HG02938 (cell line): Measurements from ENCODE around the gene CDK14.
A peak's percentile ranks its signal among the peaks of the same experiment; 100 is the strongest.

Experiments
- ATAC-seq: cut with Tn5 transposase; IDR thresholded peaks from one replicate; pipeline ENCODE4 v1.9.1; 2021; ENCODE audit warnings: mild to moderate bottlenecking, moderate library complexity; ENCODE audit not compliant: unreplicated experiment

Gene CDK14

DNA sequence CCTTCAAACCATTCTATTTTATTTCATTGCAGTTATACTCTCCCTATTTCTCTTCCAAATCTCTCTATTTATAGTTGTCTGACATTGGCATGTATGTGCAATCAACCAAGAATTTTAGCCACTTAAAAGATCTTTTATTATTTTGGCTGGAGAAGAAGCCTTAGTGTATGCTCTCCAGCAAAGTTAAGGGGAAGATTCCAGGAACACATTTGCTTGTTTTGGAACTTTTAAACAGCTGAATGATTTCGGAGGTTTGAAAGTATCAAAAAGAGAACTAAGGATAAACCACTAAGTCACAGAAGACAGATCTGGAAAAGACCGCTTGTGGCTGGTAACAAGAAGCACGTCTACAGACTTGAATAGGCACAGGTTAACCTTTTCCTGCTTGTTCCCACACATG, 485.9 kb downstream of the CDK14 start:
- ATAC-seq: no peak

GRCh38 chr7:91082852-91083495, 486.9 kb downstream of the CDK14 start:
- no peak for ATAC-seq

DNA sequence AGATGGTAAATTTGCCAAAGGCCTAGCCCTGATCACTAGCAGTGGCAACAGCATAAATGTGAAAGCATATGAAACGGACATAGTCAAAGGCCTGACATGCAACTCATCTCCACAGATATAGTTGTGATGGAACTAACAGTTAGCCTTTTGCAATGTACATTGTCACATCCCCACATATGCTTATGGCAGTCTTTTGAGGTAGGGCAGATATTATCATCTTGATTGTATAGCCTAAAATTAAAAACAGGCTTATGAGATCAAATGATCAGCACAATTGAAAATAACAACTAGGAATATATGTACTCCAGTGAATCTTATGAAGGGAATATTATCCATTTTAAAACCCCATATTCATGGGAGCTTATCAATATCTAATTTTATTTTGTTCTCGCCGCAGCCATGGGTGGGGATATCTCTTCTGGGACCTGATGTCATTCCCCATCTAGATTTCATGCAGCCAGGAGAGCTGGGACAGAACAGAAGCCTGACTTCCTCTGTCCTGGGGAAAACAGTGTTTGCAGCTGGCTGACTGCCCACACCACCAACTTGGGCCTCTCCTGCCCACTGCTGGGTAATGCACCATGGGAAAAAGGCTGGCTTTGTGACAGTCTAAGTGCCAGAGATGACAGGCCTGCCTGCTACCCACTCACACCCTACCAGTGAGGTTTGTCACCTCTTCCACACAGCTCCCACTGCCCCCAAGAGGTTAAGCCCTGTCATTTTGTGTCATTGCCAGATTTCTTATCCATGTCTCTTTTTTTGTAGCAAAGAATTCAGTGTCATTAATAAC, 487.9 kb downstream of the CDK14 start:
- no peak for ATAC-seq

- ATAC-seq: no peak
Observed at GRCh38 chr7:91085175-91085574, 489.1 kb downstream of the CDK14 start.

DNA sequence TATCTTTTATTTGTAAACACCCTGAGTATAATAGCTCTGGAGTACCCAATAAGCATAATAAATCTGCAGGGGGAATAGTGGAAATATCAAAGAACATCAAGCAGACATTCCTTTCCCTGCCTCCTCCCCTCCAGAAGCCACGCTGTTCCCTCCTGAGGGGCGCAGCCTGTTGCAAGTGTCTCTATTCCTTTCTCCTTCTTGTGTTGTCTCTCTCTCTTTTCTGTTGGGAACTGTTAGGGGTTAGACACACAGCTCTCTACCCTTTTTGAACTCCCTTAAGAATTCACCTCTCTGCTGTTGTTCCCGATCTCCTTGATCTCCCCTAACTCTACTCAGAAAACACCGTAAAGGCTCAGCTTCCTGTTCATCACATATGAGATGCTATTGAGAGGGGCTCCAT, 490.1 kb downstream of the CDK14 start:
- ATAC-seq: no peak

DNA sequence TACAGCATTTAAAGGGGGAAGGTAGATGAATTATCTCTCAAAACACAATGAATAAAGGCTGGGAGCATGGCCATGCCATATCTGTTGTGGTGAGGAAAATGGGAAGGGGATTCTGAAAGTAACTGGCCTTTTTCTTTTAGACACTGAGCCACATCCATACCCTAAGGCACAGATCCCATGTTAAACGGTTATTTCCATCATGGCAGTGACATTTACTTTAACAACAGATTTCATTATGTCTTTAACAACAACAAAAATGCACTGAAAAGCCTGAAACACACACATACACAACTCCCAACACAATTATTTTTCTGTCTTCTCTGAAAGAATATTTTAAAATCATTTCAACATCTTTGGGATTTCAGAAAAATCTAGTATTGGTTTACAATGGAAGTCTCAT, 492.0 kb downstream of the CDK14 start:
- ATAC-seq: no peak

DNA sequence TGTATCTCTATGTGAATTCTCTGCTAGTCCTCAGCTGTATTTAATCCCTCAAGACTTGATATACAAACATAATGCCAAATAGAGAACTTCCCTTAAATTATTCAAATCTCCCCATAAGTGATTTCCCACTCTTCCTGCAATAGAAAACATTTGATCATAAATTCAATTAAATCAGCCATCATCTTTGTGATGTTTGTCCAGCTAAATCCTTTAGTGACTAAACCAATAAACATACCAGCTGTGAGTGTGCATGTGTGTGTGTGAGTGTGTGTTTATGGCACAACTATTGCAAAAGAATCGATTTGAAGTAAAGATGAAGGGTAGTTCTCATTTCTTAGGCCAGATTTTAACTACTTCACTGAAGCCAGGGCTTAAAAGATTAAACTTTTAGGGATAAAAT, 492.6 kb downstream of the CDK14 start:
- ATAC-seq: no peak

- ATAC-seq: peak; percentile 78
Observed at GRCh38 chr7:91089382-91089963, 493.4 kb downstream of the CDK14 start.

- no peak for ATAC-seq
Observed at GRCh38 chr7:91090684-91091083, 494.6 kb downstream of the CDK14 start.

DNA sequence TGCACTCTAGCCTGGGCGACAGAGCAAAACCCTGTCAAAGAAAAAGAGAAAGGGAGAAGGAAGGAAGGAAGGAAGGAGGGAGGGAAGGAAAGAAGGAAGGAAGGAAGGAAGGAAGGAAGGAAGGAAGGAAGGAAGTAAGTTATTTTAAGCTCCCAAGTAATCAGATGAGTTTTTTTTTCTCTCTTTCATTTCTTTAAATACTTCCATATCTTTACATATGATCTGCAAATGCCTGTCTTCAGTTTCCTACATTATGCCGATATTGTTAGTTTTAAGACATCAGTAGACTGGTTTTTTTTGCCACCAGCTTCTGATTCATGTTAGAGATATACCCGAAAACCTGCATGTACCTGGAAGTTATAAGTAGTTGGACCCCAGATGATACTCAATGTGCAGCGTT, 495.5 kb downstream of the CDK14 start:
- no peak for ATAC-seq

- ATAC-seq: no peak
Observed at GRCh38 chr7:91093181-91093580, 497.1 kb downstream of the CDK14 start.

GRCh38 chr7:91098566-91098965, 502.4 kb downstream of the CDK14 start:
- no peak for ATAC-seq

DNA sequence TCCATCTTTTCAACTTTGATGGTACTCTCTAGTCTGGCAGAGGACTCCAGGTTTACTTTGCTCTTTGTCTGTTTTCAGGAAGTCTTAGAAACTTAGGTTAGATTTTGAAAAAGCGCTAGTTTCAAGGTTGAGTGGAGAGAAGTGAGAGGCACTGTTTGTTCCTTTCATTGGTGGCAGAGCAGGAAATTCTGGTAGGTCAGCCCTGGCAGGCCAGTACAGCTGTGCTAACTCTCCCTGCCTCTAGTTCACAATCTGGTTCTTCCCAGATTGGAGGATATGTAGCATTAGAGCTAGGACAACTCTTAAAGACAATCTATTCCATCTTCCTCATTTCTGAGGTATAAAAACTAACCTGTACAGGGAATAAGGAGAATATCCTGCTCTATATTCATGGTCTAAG, 507.2 kb downstream of the CDK14 start:
- no peak for ATAC-seq

DNA sequence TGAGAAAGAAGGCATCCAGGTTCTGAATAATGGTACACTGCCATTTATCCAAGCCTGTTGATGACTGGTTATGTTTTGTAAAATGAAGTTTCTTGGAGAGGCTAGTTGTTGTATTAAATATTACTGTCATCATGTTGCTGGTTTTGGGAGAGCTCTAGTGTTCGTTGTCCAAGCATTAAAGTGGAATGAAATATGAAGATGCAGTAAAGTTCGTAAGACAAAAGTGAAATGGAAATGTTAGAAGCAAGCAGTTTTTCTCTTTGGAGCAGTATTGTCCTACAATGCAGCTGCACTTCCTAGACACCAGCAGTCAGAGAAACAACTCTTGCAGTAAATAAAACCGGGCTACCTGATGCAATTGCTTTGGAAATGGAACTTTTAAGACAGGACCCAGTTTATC, 511.3 kb downstream of the CDK14 start:
- ATAC-seq: no peak

GRCh38 chr7:91109200-91109599, 513.1 kb downstream of the CDK14 start:
- no peak for ATAC-seq

- peak; percentile 72 for ATAC-seq
Observed at GRCh38 chr7:91112902-91113341, 516.8 kb downstream of the CDK14 start.

DNA sequence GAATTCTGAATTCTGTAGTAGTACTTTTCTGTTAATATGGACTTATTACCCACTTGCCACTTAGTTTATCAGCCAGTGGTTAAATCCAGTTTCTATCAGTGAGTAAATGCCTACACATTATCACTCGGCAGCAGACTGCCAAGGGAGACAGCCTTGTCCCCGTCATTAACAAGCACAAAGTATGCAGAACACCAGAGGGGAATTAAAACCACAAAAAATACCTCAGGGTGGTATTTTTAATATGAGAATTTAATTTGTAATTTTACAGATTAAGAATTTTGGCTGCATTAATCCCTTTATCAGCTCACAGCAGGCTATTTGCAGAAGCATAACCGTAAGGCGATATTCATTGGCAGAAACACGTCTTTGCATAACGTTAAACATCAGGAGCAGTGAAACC, 518.1 kb downstream of the CDK14 start:
- no peak for ATAC-seq

DNA sequence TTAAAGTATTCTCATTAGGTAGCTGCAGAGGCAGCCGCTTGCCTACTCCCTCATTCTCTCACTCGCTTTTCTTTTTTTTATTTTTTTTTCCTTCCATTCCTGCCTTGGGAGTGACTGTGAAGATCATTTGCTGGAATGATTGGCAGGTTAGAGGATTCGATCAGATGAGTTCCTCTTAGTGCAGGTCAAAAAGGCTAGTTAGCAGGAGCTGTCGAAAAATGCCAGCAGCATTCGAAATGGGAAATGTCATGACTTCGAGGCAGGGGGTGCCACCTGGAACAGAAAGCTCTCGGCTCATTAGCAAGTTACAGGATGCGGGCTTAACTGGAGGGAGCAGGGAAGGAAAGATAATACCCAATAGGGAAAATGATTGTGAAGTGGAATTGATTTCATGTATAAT, 530.6 kb downstream of the CDK14 start:
- no peak for ATAC-seq

DNA sequence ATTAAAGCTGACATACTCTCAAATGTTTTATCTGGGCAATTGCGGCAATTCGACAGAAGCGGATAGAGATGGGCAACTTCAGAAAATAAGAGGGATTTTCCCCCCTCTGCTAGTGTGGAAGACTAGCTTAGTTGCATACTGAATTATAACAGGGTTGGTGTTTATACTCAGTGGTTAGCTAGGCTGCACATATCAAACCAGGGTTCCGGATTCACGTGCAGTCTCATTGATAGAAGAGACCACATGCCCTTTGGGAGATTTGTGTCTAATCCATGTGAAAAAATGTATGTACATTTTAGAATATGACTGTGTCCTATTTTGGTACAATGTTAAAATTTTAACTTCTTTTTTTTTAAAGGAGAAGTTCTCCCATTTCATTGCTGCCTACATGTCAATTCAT, 531.2 kb downstream of the CDK14 start:
- no peak for ATAC-seq

- no peak for ATAC-seq
Observed at GRCh38 chr7:91127959-91128358, 531.8 kb downstream of the CDK14 start.

DNA sequence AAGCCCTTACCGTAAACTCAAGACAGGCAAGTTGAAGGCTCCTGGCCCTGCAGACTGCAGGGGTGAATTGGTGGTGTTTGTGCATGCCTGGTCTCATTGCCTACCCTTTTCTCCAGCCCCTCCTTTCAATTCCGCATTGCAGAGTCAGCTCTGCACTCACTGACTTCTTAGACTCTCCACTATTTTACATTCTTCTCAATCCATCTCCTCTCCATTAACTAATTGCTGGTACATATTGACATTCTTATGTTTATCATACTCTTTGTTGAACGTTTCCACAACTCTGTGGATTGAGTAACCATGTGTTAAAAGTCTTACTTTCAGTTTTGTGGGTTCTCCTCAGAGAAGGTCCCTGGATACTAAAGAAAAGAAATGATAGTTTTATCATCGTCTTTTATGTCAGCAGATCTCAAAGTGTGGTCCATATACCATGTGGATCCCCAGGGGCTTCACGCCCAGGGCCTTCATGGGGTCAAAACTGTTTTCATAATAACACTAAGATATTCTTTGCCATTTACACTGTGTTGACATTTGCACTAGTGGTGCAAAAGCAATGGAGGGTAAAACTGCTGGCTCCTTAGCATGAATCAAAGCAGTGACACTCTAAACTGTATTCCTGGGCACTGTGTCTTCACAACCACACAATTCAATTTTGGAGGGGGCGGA, 532.7 kb downstream of the CDK14 start:
- no peak for ATAC-seq

- no peak for ATAC-seq
Observed at GRCh38 chr7:91135300-91135699, 539.2 kb downstream of the CDK14 start.
